ENCODE measurements around the gene ZNF687.

DNA sequence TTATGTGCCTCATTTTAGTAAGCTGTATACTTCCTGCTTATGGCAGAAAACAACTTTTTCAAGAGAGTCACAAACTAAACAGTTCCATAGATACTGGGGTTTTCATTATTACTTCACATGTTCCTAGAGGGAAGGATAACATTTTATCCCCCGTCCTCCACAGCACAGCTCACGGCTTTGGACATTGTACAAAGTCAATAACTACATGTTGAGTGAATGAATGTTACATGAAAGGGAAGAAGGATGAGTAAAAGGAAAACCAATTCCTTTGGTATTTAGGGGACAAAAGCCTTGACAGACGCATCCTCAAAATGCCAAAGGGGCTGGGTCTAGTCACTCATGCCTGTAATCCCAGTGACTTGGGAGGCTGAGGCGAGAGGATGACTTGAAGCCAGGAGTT lies 30.3 kb downstream of the ZNF687 start:
- TF ChIP-seq, protein P1, sequence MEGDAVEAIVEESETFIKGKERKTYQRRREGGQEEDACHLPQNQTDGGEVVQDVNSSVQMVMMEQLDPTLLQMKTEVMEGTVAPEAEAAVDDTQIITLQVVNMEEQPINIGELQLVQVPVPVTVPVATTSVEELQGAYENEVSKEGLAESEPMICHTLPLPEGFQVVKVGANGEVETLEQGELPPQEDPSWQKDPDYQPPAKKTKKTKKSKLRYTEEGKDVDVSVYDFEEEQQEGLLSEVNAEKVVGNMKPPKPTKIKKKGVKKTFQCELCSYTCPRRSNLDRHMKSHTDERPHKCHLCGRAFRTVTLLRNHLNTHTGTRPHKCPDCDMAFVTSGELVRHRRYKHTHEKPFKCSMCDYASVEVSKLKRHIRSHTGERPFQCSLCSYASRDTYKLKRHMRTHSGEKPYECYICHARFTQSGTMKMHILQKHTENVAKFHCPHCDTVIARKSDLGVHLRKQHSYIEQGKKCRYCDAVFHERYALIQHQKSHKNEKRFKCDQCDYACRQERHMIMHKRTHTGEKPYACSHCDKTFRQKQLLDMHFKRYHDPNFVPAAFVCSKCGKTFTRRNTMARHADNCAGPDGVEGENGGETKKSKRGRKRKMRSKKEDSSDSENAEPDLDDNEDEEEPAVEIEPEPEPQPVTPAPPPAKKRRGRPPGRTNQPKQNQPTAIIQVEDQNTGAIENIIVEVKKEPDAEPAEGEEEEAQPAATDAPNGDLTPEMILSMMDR (IDR thresholded peaks at IDR 0.05) = no peak
- no peak for TF ChIP-seq POLR2A (IDR thresholded peaks at IDR 0.05)
